Mesenchymal stem cell (in vitro differentiated cells and primary cell): ENCODE results near the gene SRGAP3.
A peak's percentile ranks its signal among the peaks of the same experiment; 100 is the strongest.

Experiments
- DNase-seq: peaks from one replicate; pipeline ENCODE4 v3.0.0-alpha.2; 2013
- H2AFZ ChIP-seq: one replicate; pipeline ENCODE4 v1.6.1; 2013; ENCODE audit warnings: low read depth, mild to moderate bottlenecking, control low read depth, inconsistent platforms, low read length, moderate library complexity
- H2AK5ac ChIP-seq: 2 replicates; pipeline ENCODE4 v1.6.1; 2013; ENCODE audit warnings: low read length, moderate library complexity, mild to moderate bottlenecking, inconsistent platforms; ENCODE audit not compliant: severe bottlenecking
- H2BK120ac ChIP-seq: one replicate; pipeline ENCODE4 v1.6.1; 2013; ENCODE audit warnings: low read depth, mild to moderate bottlenecking, inconsistent platforms, low read length, moderate library complexity
- H2BK12ac ChIP-seq, 2 experiments: one replicate each; pipeline ENCODE4 v1.6.1; 2013; ENCODE audit warnings: inconsistent platforms in 2 of 2, low read length in 2 of 2, mild to moderate bottlenecking in 2 of 2, moderate library complexity in 2 of 2, control low read depth in 1 of 2
- H2BK15ac ChIP-seq: one replicate; pipeline ENCODE4 v1.6.1; 2013; ENCODE audit warnings: mild to moderate bottlenecking, low read depth, inconsistent platforms; ENCODE audit not compliant: poor library complexity, severe bottlenecking
- H2BK5ac ChIP-seq: 2 replicates; pipeline ENCODE4 v1.6.1; 2013; ENCODE audit warnings: low read depth, mild to moderate bottlenecking, low read length, control low read depth, inconsistent platforms; ENCODE audit not compliant: poor library complexity, severe bottlenecking
- H3K14ac ChIP-seq, 2 experiments: one replicate each; pipeline ENCODE4 v1.6.1; 2013; ENCODE audit warnings: inconsistent platforms in 2 of 2, low read length in 2 of 2, control low read depth in 1 of 2, mild to moderate bottlenecking in 1 of 2, moderate library complexity in 1 of 2
- H3K18ac ChIP-seq, 2 experiments: one replicate each; pipeline ENCODE4 v1.6.1; 2013; ENCODE audit warnings: inconsistent platforms in 2 of 2, low read length in 2 of 2, control low read depth in 1 of 2, low read depth in 1 of 2, mild to moderate bottlenecking in 1 of 2
- H3K23ac ChIP-seq, 2 experiments: one replicate each; pipeline ENCODE4 v1.6.1; 2013; ENCODE audit warnings: inconsistent platforms in 2 of 2, low read length in 2 of 2, mild to moderate bottlenecking in 2 of 2, moderate library complexity in 2 of 2, control low read depth in 1 of 2
- H3K27ac ChIP-seq: 2 replicates; pipeline ENCODE4 v1.5.1; 2013; ENCODE audit warnings: mild to moderate bottlenecking, moderate library complexity, low read length, control low read depth, inconsistent platforms; ENCODE audit not compliant: poor library complexity, severe bottlenecking
- H3K27me3 ChIP-seq, 2 experiments: 2 replicates each; pipeline versions ENCODE4 v1.6.1 to v1.7.0; 2013; ENCODE audit warnings: low read length in 2 of 2, mild to moderate bottlenecking in 2 of 2, moderate library complexity in 2 of 2, control low read depth in 1 of 2, inconsistent platforms in 1 of 2; ENCODE audit not compliant: control insufficient read depth in 1 of 2, insufficient read depth in 1 of 2
- H3K36me3 ChIP-seq, 2 experiments: 2 replicates each; pipeline versions ENCODE4 v1.6.1 to v1.7.0; 2013; ENCODE audit warnings: low read length in 2 of 2, control low read depth in 1 of 2, inconsistent platforms in 1 of 2, low read depth in 1 of 2, mild to moderate bottlenecking in 1 of 2; ENCODE audit not compliant: insufficient read depth in 2 of 2, control insufficient read depth in 1 of 2
- H3K4ac ChIP-seq, 2 experiments: one replicate each; pipeline ENCODE4 v1.6.1; 2013; ENCODE audit warnings: inconsistent platforms in 2 of 2, low read length in 2 of 2, mild to moderate bottlenecking in 2 of 2, moderate library complexity in 2 of 2, control low read depth in 1 of 2, low read depth in 1 of 2
- H3K4me1 ChIP-seq: 2 replicates; pipeline ENCODE4 v1.6.1; 2013; ENCODE audit warnings: low read depth, low read length, control low read depth; ENCODE audit not compliant: control insufficient read depth, insufficient read depth
- H3K4me2 ChIP-seq: 2 replicates; pipeline ENCODE4 v1.6.1; 2013; ENCODE audit warnings: low read length, mild to moderate bottlenecking, inconsistent platforms; ENCODE audit not compliant: poor library complexity, severe bottlenecking
- H3K4me3 ChIP-seq, 2 experiments: 2 replicates each; pipeline versions ENCODE4 v1.5.1 to v1.7.0; 2013; ENCODE audit warnings: low read length in 2 of 2, mild to moderate bottlenecking in 2 of 2, control low read depth in 1 of 2, low read depth in 1 of 2; ENCODE audit not compliant: insufficient read depth in 1 of 2
- H3K79me1 ChIP-seq: replicated peaks from 2 replicates; pipeline ENCODE4 v1.6.1; 2013; ENCODE audit warnings: mild to moderate bottlenecking, control low read depth, low read length, inconsistent platforms; ENCODE audit not compliant: poor library complexity, severe bottlenecking
- H3K9ac ChIP-seq: 2 replicates; pipeline ENCODE4 v1.7.0; 2013; ENCODE audit warnings: mild to moderate bottlenecking, low read length, moderate library complexity
- H3K9me3 ChIP-seq: 2 replicates; pipeline ENCODE4 v1.7.0; 2013; ENCODE audit warnings: mild to moderate bottlenecking, low read length; ENCODE audit not compliant: control insufficient read depth
- H4K8ac ChIP-seq: one replicate; pipeline ENCODE4 v1.6.1; 2013; ENCODE audit warnings: inconsistent platforms, mild to moderate bottlenecking, low read length, moderate library complexity
- H4K91ac ChIP-seq: one replicate; pipeline ENCODE4 v1.6.1; 2013; ENCODE audit warnings: mild to moderate bottlenecking, low read length, inconsistent platforms
- WGBS: methylation state at CpG from one replicate; pipeline ENCODE4 v1.1.7; 2013; ENCODE audit warnings: mixed read lengths; 5-methylcytosine and 5-hydroxymethylcytosine counted together

SRGAP3 gene

DNA sequence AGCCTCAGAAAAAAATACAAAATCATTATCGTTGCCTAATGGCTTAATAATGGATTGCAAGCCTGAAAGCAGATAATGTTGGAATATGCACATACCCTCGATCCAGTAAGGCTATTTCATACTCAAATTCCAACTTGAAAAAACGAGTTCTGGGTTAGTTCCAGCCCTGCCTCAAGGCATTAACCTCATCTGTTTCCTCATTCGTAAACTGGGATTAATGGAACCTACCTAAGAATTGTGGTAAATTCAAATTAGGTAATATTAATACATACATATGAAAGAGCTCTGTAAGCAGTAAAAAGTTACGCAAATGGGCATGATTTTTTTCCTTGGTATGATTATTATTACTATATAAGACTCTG, 107.5 kb downstream of the SRGAP3 start:
- Histone ChIP-seq H2BK12ac (no peak overlapping the region), H4K8ac (no peak overlapping the region), H2BK15ac (no peak overlapping the region), H2BK120ac (no peak overlapping the region), H3K27ac (no peak overlapping the region), H3K18ac (no peak overlapping the region), H3K4me1 (peaks cover 4% of the 10 kb centered on the region), H3K23ac (no peak overlapping the region), H3K4me3 (no peak overlapping the region), H3K27me3 (peaks cover 0 to 14% of the 10 kb centered on the region in 2 experiments), H3K36me3 (no peaks in the 10 kb centered on the region), H2BK5ac (no peak overlapping the region), H3K9ac (no peak overlapping the region), H4K91ac (no peak overlapping the region), H3K4me2 (no peak overlapping the region), H3K4ac (no peak overlapping the region), H3K14ac (no peak overlapping the region), H3K9me3 (peaks cover 5% of the 10 kb centered on the region), H2AFZ (no peak overlapping the region), H2AK5ac (no peak overlapping the region), H3K79me1 (no peaks in the 10 kb centered on the region)
- DNase-seq, result no peak
- 90% methylated on average over 3 of the region's 5 CpGs for WGBS

DNA sequence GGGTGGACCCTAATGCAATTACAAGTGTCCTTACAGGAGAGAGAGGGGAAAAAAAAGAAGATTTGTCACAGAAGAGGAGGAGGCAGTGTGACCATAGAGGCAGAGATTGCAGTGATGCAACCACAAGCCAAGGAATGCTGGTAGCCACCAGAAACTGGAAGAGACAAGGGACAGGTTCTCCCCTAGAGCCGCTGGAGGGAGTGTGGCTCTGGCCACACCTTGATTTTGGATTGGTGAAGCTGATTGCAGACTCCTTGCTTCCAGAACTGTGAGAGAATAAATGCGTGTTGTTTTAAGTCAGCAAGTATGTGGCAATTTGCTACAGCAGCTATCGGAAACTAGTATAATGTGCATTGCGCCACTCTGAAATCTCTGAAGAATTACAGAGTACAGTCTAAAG, 110.1 kb downstream of the SRGAP3 start:
- Histone ChIP-seq H3K9ac (no peak overlapping the region), H3K14ac (no peak overlapping the region), H3K27me3 (peaks cover 3 to 36% of the 10 kb centered on the region in 2 experiments), H2AK5ac (no peak overlapping the region), H4K91ac (no peak overlapping the region), H4K8ac (no peak overlapping the region), H3K4me1 (peaks cover 10% of the 10 kb centered on the region), H3K27ac (no peak overlapping the region), H2BK120ac (no peak overlapping the region), H2BK15ac (no peak overlapping the region), H3K23ac (no peak overlapping the region), H3K4ac (no peak overlapping the region), H3K18ac (no peak overlapping the region), H2BK12ac (no peak overlapping the region), H3K79me1 (no peaks in the 10 kb centered on the region), H3K36me3 (no peaks in the 10 kb centered on the region), H2AFZ (no peak overlapping the region), H3K4me3 (no peak overlapping the region), H3K4me2 (no peak overlapping the region), H3K9me3 (peaks cover 5% of the 10 kb centered on the region), H2BK5ac (no peak overlapping the region)
- WGBS, result 90% methylated on average over 4 of the region's 4 CpGs
- DNase-seq, result no peak

DNA sequence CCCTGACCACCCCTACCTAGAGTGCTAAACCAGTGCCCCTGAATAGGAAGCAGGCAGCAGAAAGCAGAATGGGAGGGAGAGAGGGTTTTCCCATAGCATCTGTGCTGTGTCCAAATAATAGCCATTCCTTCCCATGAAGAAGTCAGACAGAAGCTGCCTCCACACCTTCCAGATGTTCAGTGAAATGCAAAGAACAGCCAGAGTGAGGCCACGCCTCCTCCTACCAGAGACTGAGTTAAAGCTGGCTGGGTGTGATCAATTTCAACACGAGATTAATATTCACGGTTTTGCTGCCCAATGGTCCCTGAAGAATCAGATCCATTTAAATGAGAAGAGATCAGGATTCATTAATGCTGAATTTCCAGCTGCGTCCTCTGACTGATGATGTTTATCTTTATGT, 111.8 kb downstream of the SRGAP3 start:
- WGBS, result 71% methylated on average over 4 of the region's 4 CpGs
- Histone ChIP-seq H3K18ac (no peak overlapping the region), H2AFZ (no peak overlapping the region), H3K9me3 (peaks cover 5% of the 10 kb centered on the region), H3K36me3 (no peaks in the 10 kb centered on the region), H3K4me2 (no peak overlapping the region), H4K91ac (no peak overlapping the region), H3K79me1 (no peaks in the 10 kb centered on the region), H3K4me3 (no peak overlapping the region), H3K9ac (no peak overlapping the region), H2BK15ac (no peak overlapping the region), H2BK5ac (no peak overlapping the region), H2BK120ac (no peak overlapping the region), H2AK5ac (no peak overlapping the region), H2BK12ac (no peak overlapping the region), H3K14ac (no peak overlapping the region), H4K8ac (no peak overlapping the region), H3K27ac (no peak overlapping the region), H3K27me3 (peaks cover 3 to 39% of the 10 kb centered on the region in 2 experiments), H3K4ac (no peak overlapping the region), H3K4me1 (peaks cover 15% of the 10 kb centered on the region), H3K23ac (no peak overlapping the region)
- no peak for DNase-seq

DNA sequence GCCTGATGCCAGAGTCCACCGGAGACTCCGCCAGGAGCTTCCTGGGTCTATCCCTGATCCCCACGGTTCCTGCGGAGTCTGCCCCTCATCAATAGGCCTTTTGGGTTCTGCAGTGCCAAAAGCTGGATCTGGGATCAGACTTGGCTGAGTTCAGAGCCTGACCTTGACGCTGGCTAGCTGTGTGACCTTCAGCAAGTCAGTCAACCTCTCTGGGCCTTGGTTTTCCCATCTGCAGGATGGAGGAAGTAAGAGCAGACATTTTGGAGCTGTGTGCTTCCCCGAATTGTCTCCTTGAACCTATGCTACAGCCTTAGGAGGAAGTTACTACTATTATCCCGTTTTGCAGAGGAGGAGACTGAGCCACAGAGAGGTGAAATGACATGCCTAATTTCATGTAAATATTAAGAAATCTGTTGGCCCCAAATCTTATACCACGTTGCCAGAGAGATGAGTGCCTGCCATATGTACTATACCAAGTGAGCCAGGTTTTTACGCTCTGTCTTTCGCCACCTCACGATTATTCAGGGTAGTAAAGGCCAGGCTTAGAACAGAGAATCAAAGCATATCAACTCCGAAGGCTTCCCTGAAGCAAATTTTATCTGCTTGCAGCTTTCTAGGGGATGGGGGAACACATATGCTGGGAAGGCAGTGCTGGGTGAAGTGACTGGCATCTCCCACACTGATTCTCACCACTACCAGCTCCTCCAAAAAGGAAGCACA, 112.5 kb downstream of the SRGAP3 start:
- H3K27ac ChIP-seq, result no peak overlapping the region
- no peak overlapping the region for H3K14ac ChIP-seq
- H2BK12ac ChIP-seq, result no peak overlapping the region
- no peak overlapping the region for H3K4ac ChIP-seq
- no peak overlapping the region for H3K18ac ChIP-seq
- H2BK5ac ChIP-seq, result no peak overlapping the region
- WGBS, result 90% methylated on average over 12 of the region's 12 CpGs
- H3K9me3 ChIP-seq, result peaks cover 5% of the 10 kb centered on the region
- H2BK120ac ChIP-seq, result no peak overlapping the region
- no peak overlapping the region for H3K4me2 ChIP-seq
- H3K36me3 ChIP-seq, result no peaks in the 10 kb centered on the region
- H3K4me1 ChIP-seq, result peaks cover 15% of the 10 kb centered on the region
- no peak overlapping the region for H2BK15ac ChIP-seq
- H4K91ac ChIP-seq, result no peak overlapping the region
- H2AK5ac ChIP-seq, result peak overlapping the region; percentile 79
- no peaks in the 10 kb centered on the region for H3K79me1 ChIP-seq
- no peak overlapping the region for H3K4me3 ChIP-seq
- DNase-seq, result no peak
- peaks cover 3 to 39% of the 10 kb centered on the region in 2 experiments for H3K27me3 ChIP-seq
- no peak overlapping the region for H4K8ac ChIP-seq
- H2AFZ ChIP-seq, result no peak overlapping the region
- peak overlapping the region; percentile 47 for H3K9ac ChIP-seq
- H3K23ac ChIP-seq, result no peak overlapping the region
